Uterus (tissue), 2 donors: ENCODE data around the gene KIF5A.

Source experiments
- CTCF ChIP-seq, 4 experiments: fragments of 200-600 bp in 2 of 4; fragments of 450-650 bp in 2 of 4; sonication (generic) in 2 of 4; IDR thresholded peaks; one replicate each; pipeline ENCODE4 v1.5.1; 2016 to 2019; ENCODE audit warnings: antibody characterized with exemption in 4 of 4, mild to moderate bottlenecking in 2 of 4, moderate library complexity in 1 of 4
- POLR2A ChIP-seq, 2 donors: fragments of 450-650 bp; IDR thresholded peaks; one replicate each; pipeline ENCODE4 v1.6.1; 2016; ENCODE audit warnings: antibody characterized with exemption in 2 of 2, mild to moderate bottlenecking in 1 of 2, moderate library complexity in 1 of 2

DNA sequence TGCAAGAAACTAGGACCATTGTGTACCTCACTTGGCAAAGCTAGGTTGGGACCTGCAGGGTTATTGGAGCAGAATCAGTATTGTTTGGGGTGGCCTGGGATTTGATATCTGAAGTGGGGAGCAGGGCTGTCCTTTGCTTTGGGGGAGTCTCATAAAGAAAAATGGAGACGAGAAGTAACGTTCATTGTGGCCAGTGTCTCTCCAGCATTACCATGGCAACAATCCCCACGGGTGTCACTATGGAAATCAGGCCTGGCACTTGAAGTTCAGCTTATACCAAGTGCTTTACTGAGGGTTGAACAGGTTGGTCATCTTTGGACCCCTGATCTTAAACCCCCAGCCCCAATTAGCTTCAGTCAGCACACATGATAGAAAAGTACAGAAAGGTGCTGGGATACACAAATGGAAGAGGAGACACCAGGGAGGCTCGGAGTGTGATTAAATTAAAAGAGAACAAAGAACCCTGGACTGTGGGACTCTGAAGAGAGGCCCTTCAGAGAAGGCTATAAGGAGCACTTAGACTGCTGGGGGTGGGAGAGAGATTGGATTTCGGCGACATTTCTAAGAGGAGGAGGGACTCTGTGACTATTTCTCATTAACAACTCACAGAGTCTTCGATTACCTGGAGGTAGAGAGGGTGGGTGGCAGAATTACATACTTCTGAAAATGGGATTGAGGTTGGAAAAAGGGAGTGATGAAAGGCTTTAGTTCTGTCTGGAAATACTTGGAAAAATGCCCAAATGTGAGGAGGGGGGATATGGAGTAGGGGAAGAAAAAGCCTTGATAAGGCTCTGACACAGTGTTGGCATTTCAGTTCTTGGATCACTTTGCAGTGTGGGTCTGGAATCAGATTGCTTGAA is 3.7 kb downstream of the KIF5A start:
- TF ChIP-seq CTCF (IDR thresholded peaks at IDR 0.05), result no peak
- no peak for TF ChIP-seq POLR2A (IDR thresholded peaks at IDR 0.05)
